ENCODE results near the gene PDXK. TPM values are rescaled to one million over a fixed set of nuclear protein-coding genes. Genes with fewer than 3 reads are reported as not detected.

The PDXK gene
- total RNA-seq, 1 experiment from 2014 or later, result 104 TPM

DNA sequence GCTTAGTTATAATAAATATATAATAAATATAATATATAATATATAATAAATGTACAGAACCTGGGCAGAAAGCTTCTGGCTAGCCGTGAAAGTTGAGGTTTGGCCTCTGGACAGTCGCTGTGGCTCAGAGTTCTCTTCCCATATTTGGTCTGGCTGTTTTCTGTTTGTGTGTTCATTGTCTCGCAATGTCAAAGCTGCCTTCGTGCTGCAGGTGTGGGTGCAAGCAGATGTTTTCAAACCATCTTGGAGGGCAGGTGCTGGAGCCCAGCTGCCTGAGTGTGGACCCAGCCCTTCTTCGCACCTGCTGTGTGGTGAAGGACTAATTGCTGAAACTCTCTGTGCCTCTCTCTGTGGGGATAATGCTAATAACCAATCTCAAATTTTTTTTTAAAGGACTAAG, 60.7 kb downstream of the PDXK start:
- no peak for DNase-seq (ENCODE audit: low read depth)

DNA sequence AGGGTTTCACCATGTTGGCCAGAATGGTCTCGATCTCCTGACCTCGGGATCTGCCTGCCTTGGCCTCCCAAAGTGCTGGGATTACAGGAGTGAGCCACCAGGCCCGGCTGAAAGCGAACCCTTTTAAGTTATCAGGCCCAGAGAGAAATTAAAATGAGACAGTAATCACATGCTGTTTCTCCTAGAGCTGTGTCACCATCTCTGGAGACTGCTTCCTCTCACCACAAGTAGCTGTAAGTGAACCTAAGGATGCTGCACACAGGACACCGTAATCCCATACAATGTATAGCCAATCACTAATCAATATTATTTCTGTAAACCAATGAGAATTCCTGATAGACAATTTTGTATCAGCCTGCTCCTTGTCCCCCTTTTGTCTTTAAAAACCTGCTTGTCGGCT, 62.9 kb downstream of the PDXK start:
- no peak for DNase-seq (ENCODE audit: low read depth)

DNA sequence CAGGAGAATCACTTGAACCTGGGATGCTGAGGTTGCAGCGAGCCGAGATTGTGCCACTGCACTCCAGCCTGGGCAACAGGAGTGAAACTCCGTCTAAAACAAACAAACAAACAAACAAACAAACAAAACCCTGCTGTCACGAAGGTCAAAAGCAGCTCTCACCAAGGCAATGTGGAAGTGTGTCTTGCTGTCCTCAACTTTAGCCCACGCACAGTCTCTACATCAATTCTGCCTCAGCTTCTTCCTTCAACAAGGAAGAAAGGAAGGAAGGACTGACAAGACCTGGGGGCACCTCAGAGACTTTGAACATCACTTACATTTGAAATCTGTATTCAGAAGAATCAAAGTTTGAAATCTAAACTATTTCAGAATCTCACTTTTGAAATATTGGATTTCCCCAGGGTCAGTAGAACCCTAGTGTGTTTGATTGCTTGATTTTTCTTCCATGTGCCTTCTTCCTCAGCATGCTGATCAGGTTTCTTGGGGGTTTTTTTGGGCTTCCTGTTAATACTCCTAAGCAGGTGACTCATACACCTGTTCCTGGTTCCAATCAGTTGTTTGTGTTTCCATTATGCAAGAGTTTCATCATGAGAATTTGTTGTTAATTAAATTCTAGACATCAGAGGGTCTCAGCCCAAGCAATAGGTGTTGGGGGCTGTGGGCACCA, 63.6 kb downstream of the PDXK start:
- DNase-seq (ENCODE audit: low read depth), result no peak

DNA sequence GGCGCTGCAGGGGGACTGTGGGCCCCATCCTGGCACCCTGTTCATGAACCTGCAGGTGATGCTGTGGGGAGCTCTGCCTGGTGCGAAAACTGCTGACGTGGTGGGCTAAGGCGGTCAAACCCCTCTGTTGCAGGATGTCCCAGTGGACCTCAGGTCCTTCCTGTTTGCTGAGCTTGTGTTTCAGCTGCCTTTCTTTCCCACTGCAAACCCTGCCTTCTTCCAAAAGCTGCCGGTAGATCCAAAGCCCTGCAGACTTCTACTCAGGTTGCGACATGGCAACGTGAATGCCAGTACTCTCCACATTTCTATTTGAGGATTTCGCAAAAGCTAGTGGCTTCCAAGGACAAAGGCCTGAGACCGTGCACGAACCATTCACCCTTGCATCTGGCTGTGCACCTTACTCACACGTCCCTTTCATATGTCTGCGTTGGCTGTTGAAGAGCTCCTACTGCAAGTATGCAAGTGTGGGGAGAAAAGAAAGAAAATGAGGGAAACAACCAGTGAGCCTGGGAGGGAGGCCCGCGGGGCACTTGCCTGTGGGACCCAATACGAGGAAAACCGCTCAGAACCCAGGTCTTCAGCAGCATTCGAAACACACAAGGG, 64.3 kb downstream of the PDXK start:
- DNase-seq (ENCODE audit: low read depth), result no peak

DNA sequence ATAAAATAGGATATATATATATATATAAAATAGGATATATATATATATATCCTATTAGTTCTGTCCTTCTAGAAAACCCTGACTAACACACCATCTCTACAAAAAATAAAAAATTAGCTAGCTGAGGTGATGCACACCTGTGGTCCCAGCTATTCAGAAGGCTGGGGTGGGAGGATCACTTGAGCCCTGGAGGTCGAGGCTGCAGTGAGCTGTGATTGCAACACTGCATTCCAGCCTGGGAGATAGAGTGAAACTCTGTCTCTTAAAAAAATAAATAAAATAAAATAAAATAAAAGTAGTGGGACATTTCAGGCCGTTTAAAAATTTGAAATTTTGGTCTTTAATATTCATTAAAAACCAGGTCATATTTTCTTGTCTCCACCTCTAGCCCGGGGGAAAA, 66.2 kb downstream of the PDXK start:
- no peak for DNase-seq (ENCODE audit: low read depth)

DNA sequence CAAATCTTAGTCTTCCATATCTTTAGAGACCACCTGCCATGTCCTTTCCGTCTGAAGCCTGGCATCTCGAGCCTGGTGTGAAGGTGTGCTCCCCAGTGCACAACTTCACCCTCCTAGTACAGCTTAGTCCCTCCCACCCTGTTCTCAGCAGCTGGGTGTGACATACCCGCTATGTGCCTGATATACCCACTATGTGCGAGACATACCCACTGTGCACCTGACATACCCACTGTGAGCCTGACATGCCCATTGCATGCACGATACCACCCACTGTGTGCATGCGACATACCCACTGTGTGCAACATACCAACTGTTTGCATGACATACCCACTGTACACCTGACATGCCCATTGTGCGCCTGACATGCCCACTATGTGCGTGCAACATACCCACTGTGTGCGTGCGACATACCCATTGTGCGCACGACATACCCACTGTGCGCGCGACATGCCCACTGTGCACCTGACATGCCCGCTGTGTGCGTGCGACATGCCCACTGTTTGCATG, 67.4 kb downstream of the PDXK start:
- no peak for DNase-seq (ENCODE audit: low read depth)

DNA sequence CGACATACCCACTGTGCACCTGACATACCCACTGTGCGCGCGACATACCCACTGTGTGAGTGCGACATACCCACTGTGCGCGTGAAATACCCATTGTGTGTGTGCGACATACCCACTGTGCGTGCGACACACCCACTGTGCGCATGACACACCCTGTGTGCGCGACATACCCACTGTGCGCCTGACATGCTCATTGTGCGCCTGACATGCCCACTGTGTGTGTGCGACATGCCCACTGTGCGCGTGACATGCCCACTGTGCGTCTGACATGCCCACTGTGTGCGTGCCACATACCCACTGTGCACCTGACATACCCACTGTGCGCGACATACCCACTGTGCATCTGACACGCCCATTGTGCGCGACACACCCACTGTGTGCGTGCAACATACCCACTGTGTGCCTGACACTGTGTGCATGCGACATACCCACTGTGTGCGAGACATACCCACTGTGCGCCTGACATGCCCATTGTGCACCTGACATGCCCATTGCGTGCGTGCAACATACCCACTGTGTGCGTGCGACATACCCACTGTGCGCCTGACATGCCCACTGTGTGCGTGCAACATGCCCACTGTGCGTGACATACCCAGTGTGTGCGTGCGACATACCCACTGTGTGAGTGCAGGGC, 68.0 kb downstream of the PDXK start:
- no peak for DNase-seq (ENCODE audit: low read depth)

DNA sequence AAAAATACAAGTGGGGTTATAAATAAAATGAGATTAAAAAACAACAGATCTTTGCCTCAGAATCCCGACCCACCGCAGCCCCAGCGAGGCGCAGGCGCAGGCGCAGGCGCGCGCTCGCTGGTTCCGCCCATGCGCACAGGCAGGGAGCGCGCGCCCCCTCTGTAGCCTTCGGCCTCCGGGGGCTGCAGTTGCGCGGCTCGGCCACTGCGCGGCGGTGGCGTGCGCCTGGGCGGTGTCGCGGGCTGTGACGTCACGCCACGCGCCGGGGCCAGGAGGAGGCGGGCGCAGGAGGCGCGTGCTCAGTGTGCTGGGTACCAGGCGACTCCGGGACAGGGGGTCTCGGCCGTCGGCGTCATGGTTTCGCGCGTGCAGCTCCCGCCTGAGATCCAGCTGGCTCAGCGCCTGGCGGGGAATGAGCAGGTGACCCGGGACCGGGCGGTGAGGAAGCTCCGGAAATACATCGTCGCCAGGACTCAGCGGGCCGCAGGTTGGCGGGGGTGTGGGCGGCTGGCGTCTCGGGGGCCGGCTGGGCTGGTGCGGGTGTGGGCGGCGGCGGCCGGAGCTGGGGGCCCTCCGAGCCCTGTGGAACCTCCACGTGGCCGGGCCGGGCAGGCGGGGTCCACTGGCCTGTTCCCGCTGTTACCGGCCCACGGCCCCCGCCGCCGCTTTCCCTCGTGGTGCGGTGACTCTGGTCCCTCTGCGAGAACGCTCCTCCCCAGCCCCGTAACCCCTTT, 70.5 kb downstream of the PDXK start, which contains the start of gene RRP1:
Gene RRP1, plus strand, starts transcription at position 302 of the 734 bp plus-strand sequence. Its CDS starts 53 bp downstream, at position 355.
- DNase-seq (ENCODE audit: low read depth), result peak; percentile 98

DNA sequence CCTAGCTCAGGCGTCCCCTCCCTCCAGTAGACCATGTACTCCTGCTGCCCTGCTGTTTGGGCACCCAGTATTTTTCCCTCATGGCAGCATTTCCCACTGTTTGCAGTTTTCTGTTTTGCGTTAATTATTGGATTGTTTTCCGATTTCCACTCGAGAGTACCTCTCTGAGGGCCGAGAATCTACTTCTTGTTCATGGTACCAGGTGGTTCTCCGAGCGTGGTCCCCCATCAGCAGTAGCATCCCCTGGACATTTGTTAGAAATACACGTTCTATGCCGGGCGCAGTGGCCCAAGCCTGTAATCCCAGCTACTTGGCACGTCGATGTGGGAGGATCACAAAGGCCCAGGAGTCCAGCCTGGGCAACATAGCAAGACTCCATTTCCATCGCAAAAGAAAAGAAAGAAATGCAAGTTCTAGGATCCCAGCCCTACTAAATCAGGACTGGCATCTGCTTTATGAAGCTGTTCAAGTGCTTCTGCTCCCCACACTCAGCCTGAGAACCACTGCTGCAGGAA, 71.1 kb downstream of the PDXK start:
- no peak for DNase-seq (ENCODE audit: low read depth)

DNA sequence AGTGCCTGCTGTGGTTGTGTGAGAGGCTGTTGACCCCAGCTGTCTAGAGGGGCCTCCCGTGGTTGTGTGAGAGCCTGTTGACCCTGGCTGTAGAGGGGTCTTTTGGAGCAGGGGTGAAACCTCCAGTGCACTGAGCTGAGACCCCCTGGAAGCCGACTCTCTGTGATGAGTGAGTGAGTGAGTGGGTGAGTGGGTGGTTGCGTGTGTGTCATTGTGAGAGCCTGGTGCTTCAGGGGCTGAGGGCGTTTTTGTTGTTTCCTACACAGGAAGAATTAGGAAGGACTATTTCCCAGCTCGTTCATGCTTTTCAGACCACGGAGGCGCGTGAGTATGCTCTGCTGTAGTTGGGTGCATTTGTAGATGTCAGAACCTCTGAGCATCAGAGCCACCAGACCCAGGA, 73.5 kb downstream of the PDXK start:
- no peak for DNase-seq (ENCODE audit: low read depth)

DNA sequence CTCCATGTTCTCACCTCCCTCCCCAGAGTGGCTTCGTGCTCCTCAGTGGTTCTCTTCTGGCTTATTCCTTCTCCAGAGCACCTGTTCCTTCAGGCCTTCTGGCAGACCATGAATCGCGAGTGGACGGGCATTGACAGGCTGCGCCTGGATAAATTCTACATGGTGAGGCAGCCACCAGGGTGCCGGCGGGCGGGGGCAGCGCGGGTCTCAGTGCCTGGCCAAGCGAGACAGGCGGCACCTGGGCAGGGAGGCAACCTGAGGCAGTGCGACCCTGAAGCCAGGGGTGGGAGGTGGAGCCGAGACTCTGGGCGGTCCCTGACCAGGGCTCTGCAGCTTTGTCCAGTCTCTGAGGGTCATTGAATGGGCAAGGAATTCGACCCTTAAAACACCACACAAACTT, 74.3 kb downstream of the PDXK start:
- no peak for DNase-seq (ENCODE audit: low read depth)

DNA sequence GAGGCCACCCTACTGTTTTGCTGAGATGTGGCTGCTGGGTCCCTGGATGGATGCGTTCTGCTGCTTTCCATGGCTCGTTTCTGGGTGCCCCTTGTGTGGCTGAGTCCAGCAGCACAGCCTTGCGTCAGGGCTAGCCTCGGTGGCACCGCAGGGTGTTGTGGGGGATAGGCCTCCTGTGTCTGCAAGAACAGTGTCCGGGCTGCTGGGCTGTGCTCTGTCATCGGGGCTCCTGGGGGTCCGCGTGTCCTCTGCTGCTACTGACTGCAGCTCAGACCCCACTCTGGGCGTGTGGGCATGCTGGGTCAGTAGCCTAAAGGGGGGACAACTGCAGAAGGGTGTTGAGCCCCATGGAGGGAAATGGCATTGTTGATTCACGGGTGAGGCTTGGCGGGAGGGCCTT, 75.4 kb downstream of the PDXK start:
- no peak for DNase-seq (ENCODE audit: low read depth)

DNA sequence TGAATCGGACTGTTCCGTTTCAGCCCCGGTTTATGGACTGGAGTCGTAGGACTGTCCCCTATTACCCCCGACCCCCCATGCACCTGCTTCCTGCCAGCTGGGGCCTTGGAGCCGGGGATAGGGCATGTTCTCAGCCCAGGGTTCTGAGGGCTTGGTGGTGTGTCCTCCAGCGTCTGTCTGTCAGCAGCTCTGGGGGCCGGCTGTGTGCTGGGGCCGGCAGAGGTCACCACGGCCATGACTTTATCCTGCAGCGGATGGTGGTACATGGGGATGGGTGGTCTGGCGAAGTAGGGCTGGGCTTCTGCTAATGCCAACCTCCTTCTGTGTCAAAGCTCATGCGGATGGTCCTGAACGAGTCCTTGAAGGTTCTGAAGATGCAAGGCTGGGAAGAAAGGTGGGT, 75.9 kb downstream of the PDXK start:
- DNase-seq (ENCODE audit: low read depth), result no peak

DNA sequence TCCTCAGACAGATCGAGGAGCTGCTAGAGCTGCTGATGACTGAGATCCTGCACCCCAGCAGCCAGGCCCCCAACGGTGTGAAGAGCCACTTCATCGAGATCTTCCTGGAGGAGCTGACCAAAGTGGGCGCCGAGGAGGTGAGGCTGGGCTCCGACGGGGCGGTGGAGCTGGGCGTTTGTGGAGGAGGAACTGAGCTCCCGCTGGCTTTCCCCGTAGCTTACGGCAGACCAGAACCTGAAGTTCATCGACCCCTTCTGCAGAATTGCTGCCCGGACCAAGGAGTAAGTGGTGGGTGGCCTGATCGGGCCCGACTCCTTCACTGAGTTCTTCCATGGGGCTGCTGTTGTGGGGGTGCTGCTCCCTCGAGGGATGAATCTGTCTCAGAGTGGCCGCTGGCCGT, 78.5 kb downstream of the PDXK start:
- DNase-seq (ENCODE audit: low read depth), result no peak

DNA sequence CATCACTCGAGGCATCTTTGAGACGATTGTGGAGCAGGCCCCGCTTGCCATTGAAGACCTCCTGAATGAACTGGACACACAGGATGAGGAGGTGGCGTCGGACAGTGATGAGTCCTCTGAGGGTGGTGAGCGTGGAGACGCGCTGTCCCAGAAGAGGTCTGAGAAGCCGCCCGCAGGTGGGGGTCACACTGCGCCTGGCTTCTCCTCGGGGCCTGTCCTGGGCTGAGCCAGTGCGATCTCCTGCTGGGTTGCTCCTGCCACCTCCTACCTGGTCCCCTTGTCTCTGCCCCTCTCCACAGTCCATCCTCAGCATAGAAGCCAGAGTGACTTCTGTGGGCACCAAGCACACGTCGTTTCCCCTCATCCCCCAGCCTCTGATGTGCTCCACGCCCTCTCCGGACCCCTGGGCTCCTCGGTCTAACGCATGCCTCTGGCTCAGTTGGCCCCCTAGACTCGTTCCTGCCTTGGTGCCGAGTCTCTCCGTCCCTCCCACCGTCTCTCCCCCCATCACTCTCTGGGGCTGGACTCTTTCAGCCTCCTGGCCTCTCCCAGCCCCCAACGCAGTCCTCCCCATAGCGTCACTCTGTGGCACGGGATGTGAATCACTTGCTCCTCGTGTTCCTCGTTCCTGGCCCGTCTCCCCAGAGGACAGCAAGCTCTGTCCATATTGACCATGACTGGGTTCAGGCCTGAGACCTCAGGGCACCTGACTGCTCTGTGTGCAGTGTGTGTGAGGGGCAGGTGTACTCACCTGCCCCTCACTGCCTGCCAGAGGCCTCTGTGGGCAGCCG, 79.2 kb downstream of the PDXK start:
- DNase-seq (ENCODE audit: low read depth), result no peak

DNA sequence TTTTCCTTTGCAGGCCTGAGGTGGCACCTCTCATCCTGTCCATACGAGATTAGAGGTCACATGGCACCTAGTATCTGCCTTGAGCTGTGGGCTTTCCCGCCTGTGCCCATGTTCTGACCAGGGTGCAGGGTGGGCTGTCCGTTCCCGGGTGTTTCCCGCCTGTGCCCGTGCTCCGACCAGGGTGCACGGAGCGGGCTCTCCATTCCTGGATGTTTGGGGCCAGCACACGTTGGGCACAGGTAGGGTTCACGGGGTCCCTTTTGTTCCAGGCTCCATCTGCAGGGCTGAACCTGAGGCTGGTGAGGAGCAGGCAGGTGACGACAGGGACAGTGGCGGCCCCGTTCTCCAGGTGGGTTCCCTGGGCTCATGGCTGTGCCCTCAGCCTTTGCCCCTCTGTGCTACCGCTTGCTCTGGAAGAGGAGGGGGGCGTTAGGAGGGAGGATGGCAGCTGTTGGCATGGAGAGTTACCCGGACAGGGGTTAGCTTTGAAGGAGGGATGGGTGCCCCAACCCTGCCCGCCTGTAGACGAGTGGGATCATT, 80.4 kb downstream of the PDXK start:
- DNase-seq (ENCODE audit: low read depth), result no peak

DNA sequence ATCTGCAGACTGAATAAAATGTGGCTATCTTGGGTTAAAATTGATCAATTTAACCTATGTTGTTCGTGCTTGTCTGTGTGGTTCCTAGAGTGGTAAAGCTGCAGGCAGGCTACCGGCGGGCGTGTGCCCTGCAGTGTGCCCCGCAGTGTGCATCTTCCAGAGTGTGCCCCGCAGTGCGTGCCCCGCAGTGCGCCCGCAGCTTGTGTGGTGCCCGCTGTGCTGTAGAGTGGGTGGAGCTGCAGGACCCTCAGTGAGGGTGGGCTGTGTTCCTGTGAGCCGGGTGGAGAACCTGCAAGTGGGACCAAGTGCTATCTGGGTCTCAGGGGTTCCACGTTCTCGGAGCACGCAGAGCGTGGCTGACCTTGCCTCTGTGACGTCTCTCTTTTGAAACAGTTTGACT, 81.2 kb downstream of the PDXK start:
- DNase-seq (ENCODE audit: low read depth), result no peak

DNA sequence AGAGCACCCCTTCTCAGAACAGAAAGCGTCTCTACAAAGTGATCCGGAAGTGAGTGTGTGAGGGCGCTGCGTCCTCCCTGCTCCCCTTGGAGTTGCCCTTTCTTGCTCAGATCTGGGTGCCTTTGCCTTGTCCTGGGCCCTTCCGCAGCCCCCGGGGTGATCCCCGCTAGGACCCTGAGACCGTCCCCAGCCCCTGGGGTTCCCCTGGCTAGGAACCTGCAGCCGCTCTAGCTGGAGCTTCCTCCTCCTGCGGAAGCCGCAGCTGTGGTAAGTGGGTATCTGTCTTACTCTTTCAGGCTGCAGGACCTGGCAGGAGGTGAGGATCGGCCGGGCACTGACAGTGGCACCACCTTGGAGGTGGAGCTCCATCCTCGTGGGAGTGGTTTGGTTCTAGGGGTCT, 81.6 kb downstream of the PDXK start:
- DNase-seq (ENCODE audit: low read depth), result no peak

DNA sequence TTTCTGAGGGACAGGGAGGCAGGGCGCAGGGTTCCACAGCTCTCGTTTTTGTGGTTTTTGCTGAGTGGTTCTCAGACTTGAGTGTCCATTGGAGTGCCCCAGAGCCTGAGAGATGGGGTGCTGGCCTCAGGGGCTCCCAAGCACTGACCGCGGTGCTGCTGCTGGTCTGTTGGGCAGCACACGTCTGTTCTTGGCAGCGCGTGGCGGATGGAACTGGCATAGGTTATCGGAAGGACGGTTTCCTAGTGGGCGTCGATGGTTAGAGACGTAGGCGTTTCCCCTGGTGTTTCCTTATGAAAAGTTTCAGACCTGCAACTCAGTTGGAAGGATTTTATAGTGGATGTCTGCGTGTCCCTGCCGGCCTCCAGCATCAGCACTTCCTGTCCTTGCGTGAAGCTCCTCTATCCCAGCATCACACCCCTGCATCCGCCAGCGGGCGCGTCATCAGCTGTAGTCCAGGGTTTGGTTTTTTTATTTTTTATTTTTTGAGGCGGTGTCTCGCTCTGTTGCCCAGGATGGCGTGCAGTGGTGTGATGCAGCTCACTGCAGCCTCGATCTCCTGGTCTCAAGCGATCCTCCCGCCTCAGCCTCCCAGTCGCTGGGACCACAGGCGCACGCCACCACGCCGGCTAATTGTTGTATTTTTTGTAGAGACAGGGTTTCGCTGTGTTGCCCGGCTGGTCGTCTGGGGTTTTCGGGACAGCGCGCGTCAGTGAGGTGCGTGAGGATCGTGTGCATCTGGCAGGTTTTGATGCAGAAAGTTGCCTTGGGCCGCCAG, 82.3 kb downstream of the PDXK start:
- DNase-seq (ENCODE audit: low read depth), result no peak

DNA sequence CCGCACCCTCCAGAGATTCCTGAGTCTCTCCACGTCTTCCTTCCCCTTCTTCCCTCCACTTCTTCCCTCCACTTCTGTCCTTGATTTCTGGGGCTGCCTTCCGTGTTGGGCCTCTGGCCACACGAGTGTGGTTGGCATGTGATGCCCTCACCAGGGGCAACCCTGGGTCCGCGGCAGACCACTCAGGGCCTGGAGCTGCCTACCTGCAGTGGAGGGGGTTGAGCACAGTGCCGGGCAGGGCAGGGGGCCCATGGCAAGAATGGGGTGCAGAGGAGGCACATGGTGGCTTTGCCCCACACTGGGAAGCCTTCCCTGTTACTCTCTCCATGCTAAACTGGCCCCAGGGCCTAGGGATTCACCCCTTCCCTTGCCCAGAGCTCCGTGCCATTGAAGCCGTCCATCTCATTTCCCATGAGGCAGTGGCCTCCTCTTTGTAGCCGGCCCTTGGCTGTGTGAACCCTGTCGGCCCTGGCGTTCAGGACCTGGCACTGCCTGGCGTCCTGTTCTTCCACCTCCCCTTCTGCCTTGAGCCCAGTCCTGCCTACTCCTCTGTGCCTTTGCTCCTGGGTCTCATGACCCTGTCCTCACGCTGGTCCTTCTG, 83.9 kb downstream of the PDXK start:
- DNase-seq (ENCODE audit: low read depth), result no peak

Measured in Daoy (cell line).